RWPE2 (cell line): ENCODE results near the gene SORL1.

Experiments
- ATAC-seq: fragments of 200-7000 bp; cut with Tn5 transposase; 3 replicates; pipeline ENCODE4 v1.9.1; 2021; ENCODE audit warnings: low read depth
- DNase-seq: peaks from one replicate; pipeline ENCODE4 v3.0.0-alpha.2; 2020; ENCODE audit warnings: low spot score
- H3K27ac ChIP-seq: fragments of 450-650 bp; 2 replicates; pipeline ENCODE4 v1.5.1; 2017; ENCODE audit warnings: mild to moderate bottlenecking; ENCODE audit not compliant: poor library complexity, severe bottlenecking
- H3K27me3 ChIP-seq: fragments of 250-450 bp; sonication (Bioruptor Pico); 2 replicates; pipeline ENCODE4 v1.5.1; 2021; ENCODE audit warnings: mild to moderate bottlenecking, moderate library complexity; ENCODE audit not compliant: insufficient read depth, poor library complexity, severe bottlenecking
- H3K36me3 ChIP-seq: fragments of 250-450 bp; sonication (Bioruptor Pico); 2 replicates; pipeline ENCODE4 v1.5.1; 2020; ENCODE audit warnings: low read depth, mild to moderate bottlenecking, moderate library complexity
- H3K4me1 ChIP-seq: fragments of 250-450 bp; sonication (Bioruptor Pico); 2 replicates; pipeline ENCODE4 v1.5.1; 2021; ENCODE audit warnings: mild to moderate bottlenecking, moderate library complexity; ENCODE audit not compliant: insufficient read depth, poor library complexity, severe bottlenecking
- H3K4me3 ChIP-seq: fragments of 250-450 bp; sonication (Bioruptor Pico); 2 replicates; pipeline ENCODE4 v1.5.1; 2021; ENCODE audit warnings: mild to moderate bottlenecking, moderate library complexity; ENCODE audit not compliant: severe bottlenecking
- H3K9me3 ChIP-seq: fragments of 250-450 bp; sonication (Bioruptor Pico); 2 replicates; pipeline ENCODE4 v1.5.1; 2021; ENCODE audit warnings: mild to moderate bottlenecking, moderate library complexity; ENCODE audit not compliant: severe bottlenecking
- CTCF ChIP-seq: fragments of 450-650 bp; IDR thresholded peaks from one replicate; pipeline ENCODE4 v1.5.1; 2017; ENCODE audit warnings: mild to moderate bottlenecking, moderate library complexity; ENCODE audit not compliant: poor library complexity, severe bottlenecking

Gene SORL1

DNA sequence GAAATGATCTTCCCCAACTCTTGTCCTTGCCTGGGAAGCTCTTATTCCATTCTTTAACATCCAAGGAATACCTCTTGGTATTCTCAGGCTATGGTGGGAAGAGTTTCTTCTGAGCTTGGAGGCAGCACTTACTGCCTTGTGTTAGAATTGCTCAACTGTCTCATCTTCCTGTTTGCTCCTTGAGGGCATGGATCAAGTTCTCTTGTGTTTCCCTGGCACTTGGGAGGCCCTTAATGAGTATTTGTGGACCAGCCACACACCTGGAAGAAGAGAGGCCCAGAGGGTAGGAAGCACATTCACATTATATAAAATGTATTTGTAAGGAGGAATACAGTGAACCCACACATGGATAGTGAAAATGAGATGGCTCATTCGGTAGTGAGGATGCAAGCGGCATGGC lies 4.0 kb downstream of the SORL1 start:
- no peak for TF ChIP-seq CTCF
- Histone ChIP-seq H3K4me1 (peaks cover 5% of the 10 kb centered on the region), H3K4me3 (no peak overlapping the region), H3K36me3 (no peaks in the 10 kb centered on the region), H3K27ac (no peak overlapping the region), H3K27me3 (no peaks in the 10 kb centered on the region), H3K9me3 (no peaks in the 10 kb centered on the region)
- no peak for DNase-seq
- ATAC-seq = no peak

DNA sequence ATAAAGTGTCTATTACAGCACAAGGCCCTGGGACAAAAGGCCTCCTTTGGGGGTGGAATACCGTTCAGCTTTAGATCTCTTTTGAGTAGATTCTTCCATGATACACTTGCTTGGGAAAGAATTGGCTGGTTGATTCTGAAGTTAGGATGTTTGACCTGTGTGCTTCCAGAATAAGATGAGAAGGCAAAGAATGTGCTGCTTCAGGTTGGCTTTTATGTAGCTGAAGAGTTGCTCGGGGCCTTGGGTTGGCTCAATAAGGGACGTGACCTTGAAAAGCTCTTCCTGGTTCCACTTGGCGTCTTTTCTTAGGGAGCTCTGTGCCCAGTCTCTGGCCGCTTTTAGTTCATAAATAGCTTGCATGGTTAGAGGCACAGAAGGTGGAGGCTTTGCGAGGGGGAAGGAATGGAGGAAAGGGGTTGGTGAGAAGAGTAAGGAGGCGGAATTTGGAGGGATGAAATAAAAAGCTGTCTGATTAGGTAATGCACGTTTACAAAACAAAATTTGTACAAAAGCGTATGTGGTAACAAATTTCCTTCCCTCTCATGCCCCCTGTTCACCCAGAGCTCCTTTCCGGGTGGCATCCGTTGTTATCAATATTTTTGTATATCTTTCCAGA lies 4.8 kb downstream of the SORL1 start:
- Histone ChIP-seq H3K36me3 (no peaks in the 10 kb centered on the region), H3K27ac (no peak overlapping the region), H3K9me3 (no peaks in the 10 kb centered on the region), H3K27me3 (no peaks in the 10 kb centered on the region), H3K4me3 (no peak overlapping the region), H3K4me1 (peaks cover 8% of the 10 kb centered on the region)
- no peak for ATAC-seq
- DNase-seq = no peak
- TF ChIP-seq CTCF = no peak

DNA sequence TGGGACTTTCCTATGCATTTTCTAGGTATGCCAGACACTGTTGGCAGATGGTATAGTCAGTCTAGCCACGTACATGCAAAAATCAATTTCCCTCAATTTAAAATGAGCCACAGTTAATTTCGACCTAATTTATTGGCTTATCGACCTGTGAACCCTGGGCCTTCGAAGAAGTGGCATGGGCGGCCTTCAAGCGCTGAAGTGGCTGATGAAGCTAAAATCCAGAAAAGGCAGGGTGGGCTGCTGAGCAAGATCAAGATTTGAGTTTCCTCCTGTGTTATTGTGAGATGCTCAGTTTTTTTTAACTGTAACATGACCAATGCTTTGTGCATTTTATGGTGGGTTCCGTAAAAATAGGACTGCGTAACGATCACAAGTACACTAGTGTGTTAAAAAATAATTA lies 6.4 kb downstream of the SORL1 start:
- no peak for DNase-seq
- no peak overlapping the region for H3K4me3 ChIP-seq
- H3K36me3 ChIP-seq = no peaks in the 10 kb centered on the region
- H3K9me3 ChIP-seq = no peaks in the 10 kb centered on the region
- H3K27me3 ChIP-seq = no peaks in the 10 kb centered on the region
- ATAC-seq = no peak
- peaks cover 11% of the 10 kb centered on the region for H3K4me1 ChIP-seq
- H3K27ac ChIP-seq = no peak overlapping the region
- TF ChIP-seq CTCF = no peak

DNA sequence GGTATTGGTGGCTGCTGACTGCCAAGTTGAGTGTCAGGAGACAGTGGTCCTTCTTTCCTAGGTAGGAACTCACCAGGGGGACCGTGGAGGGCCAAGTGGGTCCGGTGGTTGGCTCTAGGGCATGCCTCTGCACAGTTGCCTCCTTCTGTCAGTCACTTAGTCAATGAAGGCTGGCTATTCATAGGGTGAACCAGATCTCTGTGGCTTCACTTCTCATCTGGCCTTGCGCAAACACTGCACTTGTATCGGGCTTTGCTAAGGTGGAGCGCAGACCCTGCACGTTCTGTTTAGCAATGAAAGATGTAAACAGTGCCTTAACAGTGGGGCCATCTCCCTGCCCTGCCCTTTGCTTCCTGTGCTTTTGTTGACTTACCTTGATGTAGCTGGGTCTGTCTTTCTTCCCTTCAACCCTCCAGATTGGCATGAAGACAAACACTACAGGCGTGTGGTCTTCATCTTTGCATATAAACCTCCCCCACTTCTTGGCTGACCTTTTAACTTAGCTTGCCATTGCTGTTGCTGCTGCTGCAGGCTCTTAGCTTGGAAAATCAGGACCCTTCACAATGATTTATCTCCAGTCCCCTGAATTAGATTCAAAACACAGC lies 7.4 kb downstream of the SORL1 start:
- peaks cover 21% of the 10 kb centered on the region for H3K4me1 ChIP-seq
- H3K4me3 ChIP-seq = no peak overlapping the region
- H3K9me3 ChIP-seq = no peaks in the 10 kb centered on the region
- DNase-seq = no peak
- H3K36me3 ChIP-seq = no peaks in the 10 kb centered on the region
- H3K27ac ChIP-seq = no peak overlapping the region
- TF ChIP-seq CTCF = no peak
- ATAC-seq = no peak
- no peaks in the 10 kb centered on the region for H3K27me3 ChIP-seq

- no peak for TF ChIP-seq CTCF
- DNase-seq (no peak), ATAC-seq (no peak)
- peaks cover 36% of the 10 kb centered on the region for H3K4me1 ChIP-seq
- no peaks in the 10 kb centered on the region for H3K9me3 ChIP-seq
- no peak overlapping the region for H3K4me3 ChIP-seq
- no peaks in the 10 kb centered on the region for H3K36me3 ChIP-seq
- no peaks in the 10 kb centered on the region for H3K27me3 ChIP-seq
- no peak overlapping the region for H3K27ac ChIP-seq
These were observed 8.9 kb downstream of the SORL1 start for GRCh38 chr11:121460941-121461514.
